PC-3 (cell line): ENCODE results near the gene ASCC3. TPM values are rescaled to one million over a fixed set of nuclear protein-coding genes. Genes with fewer than 3 reads are reported as not detected.

Experiments used
- ATAC-seq: fragments of 200-7000 bp; cut with Tn5 transposase; 2 replicates; pipeline ENCODE4 v1.9.1; 2020; ENCODE audit warnings: mild to moderate bottlenecking, moderate library complexity
- BruUV-seq: library from RNA; stranded (reverse); fragments of 400-500 nt; replicated peaks from 2 replicates; lab custom pipeline; 2021; lab: Mats Ljungman, UMichigan
- CTCF ChIA-PET: fragments of 300-600 bp; sonication (Branson Sonifier 250); formaldehyde crosslinking; loops from one replicate; lab custom pipeline; 2022; ENCODE audit warnings: antibody characterized with exemption; lab: Charles Lee
- POLR2A ChIA-PET: fragments of 300-600 bp; sonication (Branson Sonifier 250); formaldehyde crosslinking; loops from one replicate; lab custom pipeline; 2022; ENCODE audit warnings: antibody characterized with exemption; ENCODE audit not compliant: unreplicated experiment; lab: Charles Lee
- DNase-seq: peaks from one replicate; pipeline ENCODE4 v3.0.0-alpha.2; 2015
- H2AFZ ChIP-seq: fragments of 300-600 bp; sonication (generic); 2 replicates; pipeline ENCODE4 v1.6.0; 2016; ENCODE audit warnings: antibody characterized with exemption, low read length
- H3F3A ChIP-seq: fragments of 300-600 bp; sonication (generic); one replicate; pipeline ENCODE4 v1.6.0; 2017; ENCODE audit warnings: antibody characterized with exemption, low read length, control low read depth, mild to moderate bottlenecking; ENCODE audit not compliant: unreplicated experiment
- H3K27ac ChIP-seq: fragments of 300-600 bp; sonication (generic); 2 replicates; pipeline ENCODE4 v1.5.1; 2016; ENCODE audit warnings: mild to moderate bottlenecking, low read length
- H3K27me3 ChIP-seq: fragments of 300-600 bp; sonication (generic); 2 replicates; pipeline ENCODE4 v1.6.1; 2016; ENCODE audit warnings: low read length, mixed read lengths
- H3K36me3 ChIP-seq: fragments of 300-600 bp; sonication (generic); 2 replicates; pipeline ENCODE4 v1.6.1; 2016; ENCODE audit warnings: low read depth, mixed run types, low read length, mixed read lengths
- H3K4me1 ChIP-seq: fragments of 300-600 bp; sonication (generic); 2 replicates; pipeline ENCODE4 v1.5.1; 2016; ENCODE audit warnings: low read length; ENCODE audit not compliant: insufficient read depth
- H3K4me2 ChIP-seq: fragments of 300-600 bp; sonication (generic); 2 replicates; pipeline ENCODE4 v1.6.0; 2016; ENCODE audit warnings: low read length
- H3K4me3 ChIP-seq: fragments of 300-600 bp; sonication (generic); 2 replicates; pipeline ENCODE4 v1.5.1; 2016; ENCODE audit warnings: mild to moderate bottlenecking, low read length, mixed read lengths
- H3K79me2 ChIP-seq: fragments of 300-600 bp; sonication (generic); 2 replicates; pipeline ENCODE4 v1.6.1; 2017; ENCODE audit warnings: low read length, mixed read lengths
- H3K9ac ChIP-seq: fragments of 300-600 bp; sonication (generic); 2 replicates; pipeline ENCODE4 v1.6.0; 2016; ENCODE audit warnings: mild to moderate bottlenecking, low read length
- H3K9me2 ChIP-seq: fragments of 300-600 bp; sonication (generic); replicated peaks from 2 replicates; pipeline ENCODE4 v1.6.1; 2016; ENCODE audit warnings: mixed run types, low read length, mixed read lengths
- H3K9me3 ChIP-seq: fragments of 300-600 bp; sonication (generic); 2 replicates; pipeline ENCODE4 v1.6.1; 2016; ENCODE audit warnings: low read length, mixed read lengths
- H4K20me1 ChIP-seq: fragments of 300-600 bp; sonication (generic); 2 replicates; pipeline ENCODE4 v1.6.1; 2016; ENCODE audit warnings: low read length, mixed read lengths
- EZH2 ChIP-seq: fragments of 300-600 bp; sonication (generic); IDR thresholded peaks from one replicate; pipeline ENCODE4 v1.6.1; 2017; ENCODE audit warnings: antibody characterized with exemption, mild to moderate bottlenecking, low read length; ENCODE audit not compliant: unreplicated experiment
- EZH2phosphoT487 ChIP-seq: fragments of 300-600 bp; sonication (generic); IDR thresholded peaks from 2 replicates; pipeline ENCODE4 v1.6.1; 2018; ENCODE audit warnings: mild to moderate bottlenecking, antibody characterized with exemption, low read length, borderline replicate concordance
- intact Hi-C: fragments of 100-400 bp; cut with micrococcal nuclease; formaldehyde crosslinking; loops from 2 replicates; pipeline ENCODE4 v1.9.0; 2023
- total RNA-seq: library from RNA; depleted of rRNA; stranded (reverse); fragments of >200 nt; gene quantifications from 2 replicates; pipeline ENCODE4 v1.2.3, GENCODE V29; 2014
- TF ChIP-seq, protein P1 (sequence below): fragments of 300-600 bp; sonication (generic); conservative IDR thresholded peaks from 2 replicates; pipeline ENCODE4 v1.5.1; 2017; ENCODE audit warnings: antibody characterized with exemption, low read depth, mild to moderate bottlenecking, low read length

The ASCC3 gene
- total RNA-seq, 1 experiment from 2014 or later, result 27.7 TPM

GRCh38 chr6:100796049-100796823, 84.9 kb downstream of the ASCC3 start:
- ATAC-seq, result peak; percentile 65

GRCh38 chr6:100790084-100790483, 91.0 kb downstream of the ASCC3 start:
- H3K9me3 ChIP-seq, result no peaks in the 10 kb centered on the region
- BruUV-seq, result no TSS peak
- no peaks in the 10 kb centered on the region for H3K36me3 ChIP-seq
- no peaks in the 10 kb centered on the region for H3K4me1 ChIP-seq
- no peaks in the 10 kb centered on the region for H3K9me2 ChIP-seq
- ChIA-PET CTCF (no interaction called here), POLR2A (no interaction called here)
- H3K9ac ChIP-seq, result no peak overlapping the region
- no peak overlapping the region for H2AFZ ChIP-seq
- no peak for ATAC-seq
- H3K27ac ChIP-seq, result no peak overlapping the region
- no peaks in the 10 kb centered on the region for H3F3A ChIP-seq
- TF ChIP-seq EZH2 (no peak), EZH2phosphoT487 (no peak)
- TF ChIP-seq, protein P1, sequence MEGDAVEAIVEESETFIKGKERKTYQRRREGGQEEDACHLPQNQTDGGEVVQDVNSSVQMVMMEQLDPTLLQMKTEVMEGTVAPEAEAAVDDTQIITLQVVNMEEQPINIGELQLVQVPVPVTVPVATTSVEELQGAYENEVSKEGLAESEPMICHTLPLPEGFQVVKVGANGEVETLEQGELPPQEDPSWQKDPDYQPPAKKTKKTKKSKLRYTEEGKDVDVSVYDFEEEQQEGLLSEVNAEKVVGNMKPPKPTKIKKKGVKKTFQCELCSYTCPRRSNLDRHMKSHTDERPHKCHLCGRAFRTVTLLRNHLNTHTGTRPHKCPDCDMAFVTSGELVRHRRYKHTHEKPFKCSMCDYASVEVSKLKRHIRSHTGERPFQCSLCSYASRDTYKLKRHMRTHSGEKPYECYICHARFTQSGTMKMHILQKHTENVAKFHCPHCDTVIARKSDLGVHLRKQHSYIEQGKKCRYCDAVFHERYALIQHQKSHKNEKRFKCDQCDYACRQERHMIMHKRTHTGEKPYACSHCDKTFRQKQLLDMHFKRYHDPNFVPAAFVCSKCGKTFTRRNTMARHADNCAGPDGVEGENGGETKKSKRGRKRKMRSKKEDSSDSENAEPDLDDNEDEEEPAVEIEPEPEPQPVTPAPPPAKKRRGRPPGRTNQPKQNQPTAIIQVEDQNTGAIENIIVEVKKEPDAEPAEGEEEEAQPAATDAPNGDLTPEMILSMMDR, result no peak
- intact Hi-C loops, result no loop called here
- no peaks in the 10 kb centered on the region for H3K79me2 ChIP-seq
- H3K4me3 ChIP-seq, result no peak overlapping the region
- H4K20me1 ChIP-seq, result no peaks in the 10 kb centered on the region
- DNase-seq, result no peak
- H3K27me3 ChIP-seq, result no peaks in the 10 kb centered on the region
- no peak overlapping the region for H3K4me2 ChIP-seq

More at GRCh38 chr6:100796049-100796823, 84.9 kb downstream of the ASCC3 start:
- H3K9me3 ChIP-seq, result no peaks in the 10 kb centered on the region
- H3K4me3 ChIP-seq, result no peak overlapping the region
- BruUV-seq, result no TSS peak
- H3K79me2 ChIP-seq, result peaks cover 8% of the 10 kb centered on the region; the same call in 1 of the 2 replicates
- no peaks in the 10 kb centered on the region for H3K27me3 ChIP-seq
- TF ChIP-seq, protein P1, result peak; percentile 22; the same call in 1 of the 2 replicates
- no peak for TF ChIP-seq EZH2phosphoT487
- POLR2A ChIA-PET, result no interaction called here
- no peaks in the 10 kb centered on the region for H3K9me2 ChIP-seq
- no peak overlapping the region for H3K27ac ChIP-seq
- no peak overlapping the region for H2AFZ ChIP-seq
- H3K4me1 ChIP-seq, result peaks cover 10% of the 10 kb centered on the region
- intact Hi-C loops, result no loop called here
- H3K36me3 ChIP-seq, result no peaks in the 10 kb centered on the region
- H3F3A ChIP-seq, result no peaks in the 10 kb centered on the region
- no peak overlapping the region for H3K9ac ChIP-seq
- no peaks in the 10 kb centered on the region for H4K20me1 ChIP-seq
- CTCF ChIA-PET, result no interaction called here
- no peak overlapping the region for H3K4me2 ChIP-seq
- DNase-seq, result peak; percentile 11

GRCh38 chr6:100785982-100786381, 95.1 kb downstream of the ASCC3 start:
- Histone ChIP-seq H3K9ac (no peak overlapping the region), H3K9me3 (no peaks in the 10 kb centered on the region), H3K36me3 (no peaks in the 10 kb centered on the region), H3K27ac (no peak overlapping the region), H3K4me1 (peaks cover 1% of the 10 kb centered on the region), H3K9me2 (no peaks in the 10 kb centered on the region), H3K4me3 (no peak overlapping the region), H3K27me3 (no peaks in the 10 kb centered on the region), H2AFZ (no peak overlapping the region), H3F3A (no peaks in the 10 kb centered on the region), H3K79me2 (no peaks in the 10 kb centered on the region), H4K20me1 (no peaks in the 10 kb centered on the region), H3K4me2 (no peak overlapping the region)
- CTCF ChIA-PET, result no interaction called here
- no TSS peak for BruUV-seq
- POLR2A ChIA-PET, result no interaction called here
- DNase-seq (no peak), ATAC-seq (no peak)
- TF ChIP-seq, protein P1, result no peak
- TF ChIP-seq EZH2phosphoT487 (no peak), EZH2 (no peak)
- intact Hi-C loops, result no loop called here
